RWPE2 (cell line): Measurements from ENCODE around the gene HK3.

ENCODE experiments used
- ATAC-seq: fragments of 200-7000 bp; cut with Tn5 transposase; 3 replicates; pipeline ENCODE4 v1.9.1; 2021; ENCODE audit warnings: low read depth
- DNase-seq: peaks from one replicate; pipeline ENCODE4 v3.0.0-alpha.2; 2020; ENCODE audit warnings: low spot score
- H3K27ac ChIP-seq: fragments of 450-650 bp; 2 replicates; pipeline ENCODE4 v1.5.1; 2017; ENCODE audit warnings: mild to moderate bottlenecking; ENCODE audit not compliant: poor library complexity, severe bottlenecking
- H3K27me3 ChIP-seq: fragments of 250-450 bp; sonication (Bioruptor Pico); 2 replicates; pipeline ENCODE4 v1.5.1; 2021; ENCODE audit warnings: mild to moderate bottlenecking, moderate library complexity; ENCODE audit not compliant: insufficient read depth, poor library complexity, severe bottlenecking
- H3K36me3 ChIP-seq: fragments of 250-450 bp; sonication (Bioruptor Pico); 2 replicates; pipeline ENCODE4 v1.5.1; 2020; ENCODE audit warnings: low read depth, mild to moderate bottlenecking, moderate library complexity
- H3K4me1 ChIP-seq: fragments of 250-450 bp; sonication (Bioruptor Pico); 2 replicates; pipeline ENCODE4 v1.5.1; 2021; ENCODE audit warnings: mild to moderate bottlenecking, moderate library complexity; ENCODE audit not compliant: insufficient read depth, poor library complexity, severe bottlenecking
- H3K4me3 ChIP-seq: fragments of 250-450 bp; sonication (Bioruptor Pico); 2 replicates; pipeline ENCODE4 v1.5.1; 2021; ENCODE audit warnings: mild to moderate bottlenecking, moderate library complexity; ENCODE audit not compliant: severe bottlenecking
- H3K9me3 ChIP-seq: fragments of 250-450 bp; sonication (Bioruptor Pico); 2 replicates; pipeline ENCODE4 v1.5.1; 2021; ENCODE audit warnings: mild to moderate bottlenecking, moderate library complexity; ENCODE audit not compliant: severe bottlenecking
- TF ChIP-seq, protein P1 (sequence below): fragments of 450-650 bp; IDR thresholded peaks from one replicate; pipeline ENCODE4 v1.5.1; 2017; ENCODE audit warnings: mild to moderate bottlenecking, moderate library complexity; ENCODE audit not compliant: poor library complexity, severe bottlenecking

HK3 gene

DNA sequence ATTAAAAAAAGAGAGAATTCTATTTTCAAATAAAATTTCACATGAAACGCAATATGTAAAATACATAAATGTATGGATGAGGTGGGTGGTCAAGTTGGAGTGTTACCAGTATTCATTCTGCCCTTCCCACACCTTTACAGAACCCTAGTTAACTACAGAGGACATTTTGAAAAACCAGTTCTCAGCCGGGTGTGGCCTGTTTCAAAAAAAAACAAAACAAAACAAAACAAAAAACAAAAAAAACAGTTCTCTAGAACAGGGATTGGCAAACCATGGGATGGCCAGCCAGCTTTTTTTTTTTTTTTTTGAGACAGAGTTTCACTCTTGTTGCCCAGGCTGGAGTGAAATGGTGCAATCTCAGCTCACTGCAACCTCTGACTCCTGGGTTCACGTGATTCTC lies 28.4 kb upstream of the HK3 start:
- TF ChIP-seq, protein P1, sequence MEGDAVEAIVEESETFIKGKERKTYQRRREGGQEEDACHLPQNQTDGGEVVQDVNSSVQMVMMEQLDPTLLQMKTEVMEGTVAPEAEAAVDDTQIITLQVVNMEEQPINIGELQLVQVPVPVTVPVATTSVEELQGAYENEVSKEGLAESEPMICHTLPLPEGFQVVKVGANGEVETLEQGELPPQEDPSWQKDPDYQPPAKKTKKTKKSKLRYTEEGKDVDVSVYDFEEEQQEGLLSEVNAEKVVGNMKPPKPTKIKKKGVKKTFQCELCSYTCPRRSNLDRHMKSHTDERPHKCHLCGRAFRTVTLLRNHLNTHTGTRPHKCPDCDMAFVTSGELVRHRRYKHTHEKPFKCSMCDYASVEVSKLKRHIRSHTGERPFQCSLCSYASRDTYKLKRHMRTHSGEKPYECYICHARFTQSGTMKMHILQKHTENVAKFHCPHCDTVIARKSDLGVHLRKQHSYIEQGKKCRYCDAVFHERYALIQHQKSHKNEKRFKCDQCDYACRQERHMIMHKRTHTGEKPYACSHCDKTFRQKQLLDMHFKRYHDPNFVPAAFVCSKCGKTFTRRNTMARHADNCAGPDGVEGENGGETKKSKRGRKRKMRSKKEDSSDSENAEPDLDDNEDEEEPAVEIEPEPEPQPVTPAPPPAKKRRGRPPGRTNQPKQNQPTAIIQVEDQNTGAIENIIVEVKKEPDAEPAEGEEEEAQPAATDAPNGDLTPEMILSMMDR: no peak
- no peak overlapping the region for H3K27ac ChIP-seq
- no peaks in the 10 kb centered on the region for H3K9me3 ChIP-seq
- H3K27me3 ChIP-seq: no peaks in the 10 kb centered on the region
- peaks cover 64% of the 10 kb centered on the region for H3K36me3 ChIP-seq
- ATAC-seq (no peak), DNase-seq (no peak)
- H3K4me1 ChIP-seq: no peaks in the 10 kb centered on the region
- no peak overlapping the region for H3K4me3 ChIP-seq

DNA sequence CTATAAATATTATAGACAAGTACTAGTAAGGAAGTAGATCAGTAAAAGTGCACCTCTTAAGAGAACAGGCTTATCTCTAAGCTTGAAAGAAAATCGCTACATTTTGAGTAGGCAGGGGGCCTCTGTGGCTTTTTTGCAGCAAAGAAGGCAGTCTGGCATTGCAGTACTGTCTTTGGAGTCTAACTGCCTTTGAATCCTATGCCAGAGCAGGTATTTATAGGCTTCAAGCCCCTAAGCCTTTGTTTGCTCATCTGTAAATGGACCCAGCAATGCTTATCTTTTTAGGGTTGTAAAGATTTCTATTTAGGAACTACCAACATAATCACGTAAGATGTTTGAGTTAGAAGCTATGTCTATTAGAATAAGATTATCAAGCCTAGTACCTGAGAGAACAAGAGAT lies 23.7 kb upstream of the HK3 start:
- Histone ChIP-seq H3K9me3 (no peaks in the 10 kb centered on the region), H3K4me1 (no peaks in the 10 kb centered on the region), H3K4me3 (no peak overlapping the region), H3K27ac (no peak overlapping the region), H3K36me3 (peaks cover 67% of the 10 kb centered on the region), H3K27me3 (no peaks in the 10 kb centered on the region)
- TF ChIP-seq, protein P1: no peak
- ATAC-seq (no peak), DNase-seq (no peak)

DNA sequence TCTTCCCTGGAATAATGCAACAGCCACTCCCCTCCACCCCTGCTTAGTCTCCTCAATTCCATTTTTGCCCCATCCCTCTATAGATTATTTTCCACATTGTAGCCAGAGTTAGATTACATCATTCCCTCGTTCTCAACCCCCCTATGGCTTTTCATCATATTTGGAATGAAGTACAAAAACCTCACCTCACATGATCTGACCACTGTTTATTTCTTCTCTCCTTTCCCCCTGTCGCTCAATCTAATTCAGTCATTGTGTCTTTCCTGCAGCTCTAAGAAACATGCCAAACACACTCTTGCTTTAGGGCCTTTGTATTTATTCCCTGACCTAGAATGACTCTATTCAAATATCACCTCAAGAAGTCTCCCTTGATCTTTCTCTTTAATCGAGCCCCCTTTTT lies 22.6 kb upstream of the HK3 start:
- no peaks in the 10 kb centered on the region for H3K27me3 ChIP-seq
- TF ChIP-seq, protein P1: no peak
- no peak for DNase-seq
- H3K36me3 ChIP-seq: peaks cover 64% of the 10 kb centered on the region
- no peaks in the 10 kb centered on the region for H3K4me1 ChIP-seq
- no peak overlapping the region for H3K27ac ChIP-seq
- H3K4me3 ChIP-seq: no peak overlapping the region
- no peaks in the 10 kb centered on the region for H3K9me3 ChIP-seq
- no peak for ATAC-seq

DNA sequence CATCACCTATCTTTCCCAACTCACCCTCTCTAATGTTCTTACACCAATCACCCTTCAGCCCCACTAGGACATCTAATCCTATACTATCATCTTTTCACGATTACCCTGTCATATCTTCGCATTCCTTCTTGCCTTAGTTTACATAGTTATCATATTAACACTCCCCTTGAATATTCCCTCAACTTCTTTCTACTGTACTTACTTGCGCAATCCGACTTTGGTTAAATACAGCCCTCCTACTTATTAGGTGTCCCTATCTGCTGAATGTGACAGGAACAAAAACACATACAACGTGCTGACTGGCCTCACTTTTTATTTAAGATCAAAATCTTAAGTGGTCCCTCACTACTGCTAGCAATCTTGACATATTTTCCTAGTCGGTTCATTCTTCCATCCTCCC lies 19.5 kb upstream of the HK3 start:
- peaks cover 61% of the 10 kb centered on the region for H3K36me3 ChIP-seq

DNA sequence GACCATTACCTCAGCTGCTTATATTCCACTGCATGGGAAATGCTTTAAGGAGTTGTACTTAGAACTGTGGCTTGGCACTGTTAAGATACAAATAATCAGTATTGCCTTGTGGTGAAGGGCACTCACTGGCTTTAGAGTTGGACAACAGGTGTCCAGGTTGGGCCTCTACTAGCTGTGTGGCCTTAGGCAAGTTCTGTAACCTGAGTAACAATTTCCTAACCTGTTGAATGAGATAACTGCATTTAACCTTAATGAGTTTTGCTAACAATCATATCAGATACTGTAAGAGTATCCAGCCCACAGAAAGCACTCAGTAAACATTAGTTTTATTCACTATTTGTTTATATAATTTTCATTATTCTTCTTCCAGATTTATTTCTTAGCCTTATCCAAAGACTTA lies 17.2 kb upstream of the HK3 start:
- peak; percentile 29; the same call in 1 of the 3 replicates for ATAC-seq
- H3K27ac ChIP-seq: no peak overlapping the region
- no peak for DNase-seq
- no peak overlapping the region for H3K4me3 ChIP-seq
- H3K4me1 ChIP-seq: no peaks in the 10 kb centered on the region
- TF ChIP-seq, protein P1: no peak
- H3K36me3 ChIP-seq: peaks cover 52% of the 10 kb centered on the region
- H3K27me3 ChIP-seq: no peaks in the 10 kb centered on the region
- H3K9me3 ChIP-seq: no peaks in the 10 kb centered on the region

More for the DNA sequence above, 19.5 kb upstream of the HK3 start:
- H3K27ac ChIP-seq: no peak overlapping the region
- TF ChIP-seq, protein P1: no peak
- no peaks in the 10 kb centered on the region for H3K4me1 ChIP-seq
- H3K27me3 ChIP-seq: no peaks in the 10 kb centered on the region
- no peak overlapping the region for H3K4me3 ChIP-seq
- ATAC-seq: no peak
- no peak for DNase-seq
- no peaks in the 10 kb centered on the region for H3K9me3 ChIP-seq
